H1 (cell line): ENCODE results near the gene RMND5B. TPM values are rescaled to one million over a fixed set of nuclear protein-coding genes. Genes with fewer than 3 reads are reported as not detected.

ENCODE experiments used
- CHD2 ChIP-seq: IDR thresholded peaks from 2 replicates; pipeline ENCODE4 v1.6.1; 2012; ENCODE audit warnings: low read length, improper control_type of control experiment
- SIN3A ChIP-seq, 2 experiments: IDR thresholded peaks in 1 of 2; conservative IDR thresholded peaks in 1 of 2; 2 replicates each; pipeline ENCODE4 v1.6.1; 2011 to 2012; ENCODE audit warnings: low read length in 2 of 2, improper control_type of control experiment in 1 of 2, low read depth in 1 of 2, mild to moderate bottlenecking in 1 of 2
- SP1 ChIP-seq: IDR thresholded peaks from 2 replicates; pipeline ENCODE4 v1.6.1; 2011; ENCODE audit warnings: low read depth, low read length
- polyA plus RNA-seq, 7 experiments: library from polyadenylated mRNA; depleted of rRNA in 3 of 7; stranded (reverse) in 5 of 7; unstranded in 2 of 7; fragments of >200 nt in 5 of 7; fragments of 200-250 nt in 2 of 7; gene quantifications; 1 replicate in 5 of 7; 2 replicates in 1 of 7; 4 replicates in 1 of 7; pipeline versions ENCODE4 v1.2.1 to v1.2.3, GENCODE V29; 2011 to 2013; ENCODE audit warnings: missing spikeins in 2 of 7, mixed read lengths in 2 of 7
- total RNA-seq: library from RNA; stranded (reverse); fragmentation: NEBNext Ultra II Directional; extraction: Animal tissue kit (Norgen Biotek cat#: 25700); gene quantifications from 2 replicates; pipeline ENCODE4 v1.2.1, GENCODE V29; 2021
- TF ChIP-seq, protein P1 (sequence below): IDR thresholded peaks from 2 replicates; pipeline ENCODE4 v1.6.1; 2011; ENCODE audit warnings: low read length, improper control_type of control experiment

The RMND5B gene
- total and polyA plus RNA-seq, 2 of the 8 experiments (the other 6 are each of a cell fraction or from before 2014, with no cell fraction given): 75.9 to 90.2 TPM

DNA sequence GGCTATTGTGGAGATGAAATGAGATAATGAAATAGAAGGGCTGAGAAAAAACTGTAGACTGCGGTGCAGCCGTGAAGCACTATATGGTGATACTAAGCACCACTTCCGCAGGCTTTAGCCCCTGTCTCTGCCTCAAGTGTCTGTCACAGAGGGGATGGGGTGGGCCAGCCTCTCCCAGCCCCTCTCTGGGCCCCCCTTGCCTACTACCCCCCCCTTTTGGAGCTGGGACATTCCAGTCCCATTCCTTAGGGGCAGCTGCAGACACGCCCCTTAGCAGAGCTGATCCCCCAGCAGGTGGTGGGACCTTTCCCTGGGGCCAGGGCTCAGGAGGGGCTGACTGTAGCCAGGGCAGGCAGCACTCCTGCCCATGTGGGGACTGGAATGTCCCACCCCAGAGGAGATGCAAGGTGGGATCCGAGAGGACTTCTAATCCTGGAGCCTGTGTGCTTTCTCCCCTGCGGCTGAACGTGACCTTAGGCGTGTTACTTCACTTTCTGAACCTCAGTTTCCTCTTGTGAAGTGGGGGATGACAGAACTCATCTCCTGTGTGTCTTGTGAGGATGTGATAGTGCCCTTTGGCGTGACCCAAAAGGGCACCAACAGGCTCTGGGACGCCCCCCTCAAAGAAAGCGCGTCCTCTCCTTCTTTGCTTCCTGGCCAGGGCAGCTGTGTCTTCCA, 15.5 kb upstream of the RMND5B start (continued):
- TF ChIP-seq, protein P1, sequence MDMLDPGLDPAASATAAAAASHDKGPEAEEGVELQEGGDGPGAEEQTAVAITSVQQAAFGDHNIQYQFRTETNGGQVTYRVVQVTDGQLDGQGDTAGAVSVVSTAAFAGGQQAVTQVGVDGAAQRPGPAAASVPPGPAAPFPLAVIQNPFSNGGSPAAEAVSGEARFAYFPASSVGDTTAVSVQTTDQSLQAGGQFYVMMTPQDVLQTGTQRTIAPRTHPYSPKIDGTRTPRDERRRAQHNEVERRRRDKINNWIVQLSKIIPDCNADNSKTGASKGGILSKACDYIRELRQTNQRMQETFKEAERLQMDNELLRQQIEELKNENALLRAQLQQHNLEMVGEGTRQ: no peak
- TF ChIP-seq CHD2: no peak
- TF ChIP-seq SIN3A (conservative IDR thresholded peaks at IDR 0.05 in 1 of 2, IDR thresholded peaks at IDR 0.05 in 1 of 2; ENCODE audit: low read depth in 1 of 2, low read length in 2 of 2): peak; percentile 46 to 53; a peak in 1 of 4 replicates
- TF ChIP-seq SP1: peak; percentile 90
